ENCODE measurements around the gene RUBCN. TPM values are rescaled to one million over a fixed set of nuclear protein-coding genes. Genes with fewer than 3 reads are reported as not detected.
"Not testable (repeated sequence)": the region's sequence is repeated elsewhere in the genome, so short reads cannot be mapped to it uniquely, and the experiment has no call there.

RUBCN gene
- total RNA-seq, 2 donors from 2014 or later, result 42.7 to 59.7 TPM

DNA sequence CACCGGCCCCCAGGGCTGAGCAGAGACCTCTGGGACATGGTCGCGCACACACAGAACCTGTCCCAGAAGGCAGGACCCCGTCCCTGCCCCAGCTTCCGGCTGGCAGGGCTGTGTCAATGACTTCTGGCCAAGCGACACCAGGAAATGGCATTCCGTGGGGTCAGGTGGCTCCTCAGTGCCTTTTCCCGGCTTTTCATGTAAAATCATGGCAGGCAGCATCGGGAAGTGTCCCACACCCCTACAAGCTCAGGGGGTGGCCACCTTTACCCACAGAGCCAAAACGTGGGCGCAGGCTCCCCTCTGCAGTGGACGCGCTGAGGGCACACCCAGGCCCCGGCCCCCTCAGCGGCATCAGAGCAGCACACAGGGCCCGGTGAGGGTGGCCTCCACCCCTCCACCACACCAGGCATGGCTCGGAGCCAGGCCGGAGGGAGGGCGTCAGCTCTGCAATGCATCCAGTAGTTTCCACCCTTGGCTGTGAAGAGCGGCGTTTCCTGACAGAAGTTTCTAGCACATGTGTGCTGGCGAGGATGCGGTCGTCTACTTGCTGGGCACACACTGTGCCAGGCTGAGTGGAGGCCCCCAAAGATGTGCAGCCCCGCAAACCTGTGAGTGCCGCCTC is 70.4 kb downstream of the RUBCN start:
- not testable (repeated sequence) for DNase-seq (ENCODE audit: low spot score); H3K4me3 Mint-ChIP-seq; ATAC-seq; H3K27me3 Mint-ChIP-seq; H3K36me3 Mint-ChIP-seq; H3K9me3 Mint-ChIP-seq; H3K4me1 Mint-ChIP-seq (ENCODE audit: low read depth in 2 of 2); H3K27ac Mint-ChIP-seq

DNA sequence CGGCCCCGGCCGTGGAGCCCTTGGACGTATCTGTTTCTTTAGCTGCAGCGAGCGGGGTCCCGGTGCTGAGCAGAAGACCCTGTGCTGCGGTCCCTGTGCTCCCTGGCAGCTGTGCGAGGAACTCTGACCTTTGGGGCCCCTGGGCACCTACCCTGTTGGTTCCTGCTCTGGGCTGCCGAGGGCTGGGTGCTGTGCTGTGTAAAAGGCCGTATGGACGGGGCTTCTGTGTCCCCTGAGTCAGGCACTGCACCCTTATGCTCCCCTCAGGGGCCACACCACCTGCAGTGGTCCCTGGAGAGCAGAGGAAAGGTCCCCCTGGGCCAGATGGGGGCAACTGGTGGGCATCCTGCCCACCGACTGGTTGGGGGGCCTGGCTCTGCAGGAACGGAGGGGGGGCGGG is 71.2 kb downstream of the RUBCN start:
- H3K9me3 Mint-ChIP-seq; H3K36me3 Mint-ChIP-seq; H3K27me3 Mint-ChIP-seq; H3K27ac Mint-ChIP-seq; DNase-seq (ENCODE audit: low spot score); H3K4me3 Mint-ChIP-seq; H3K4me1 Mint-ChIP-seq (ENCODE audit: low read depth in 2 of 2): not testable (repeated sequence)
- ATAC-seq, result peak in 1 of 2 donors; percentile 3

DNA sequence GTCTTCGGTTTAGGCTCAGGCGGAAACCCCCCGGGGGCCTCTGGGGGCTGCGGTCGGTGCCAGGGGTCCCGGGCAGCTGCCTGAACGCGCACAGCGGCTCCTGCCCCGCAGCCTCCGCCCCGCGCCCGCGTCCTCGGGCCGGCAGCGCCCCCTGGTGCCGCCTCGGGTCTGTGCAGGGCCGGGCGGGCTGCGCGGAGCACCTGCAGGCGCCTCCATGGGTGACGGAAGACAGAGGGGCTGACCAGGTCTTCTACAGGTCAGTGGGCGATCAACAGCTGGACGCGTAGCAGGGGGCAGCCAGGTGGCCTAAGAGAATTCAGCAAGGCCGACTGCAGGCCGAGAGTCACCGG is 71.6 kb downstream of the RUBCN start:
- H3K9me3 Mint-ChIP-seq; H3K27ac Mint-ChIP-seq; H3K4me1 Mint-ChIP-seq (ENCODE audit: low read depth in 2 of 2); H3K27me3 Mint-ChIP-seq; DNase-seq (ENCODE audit: low spot score); H3K36me3 Mint-ChIP-seq; H3K4me3 Mint-ChIP-seq: not testable (repeated sequence)
- peak; percentile 94 to 95 for ATAC-seq

DNA sequence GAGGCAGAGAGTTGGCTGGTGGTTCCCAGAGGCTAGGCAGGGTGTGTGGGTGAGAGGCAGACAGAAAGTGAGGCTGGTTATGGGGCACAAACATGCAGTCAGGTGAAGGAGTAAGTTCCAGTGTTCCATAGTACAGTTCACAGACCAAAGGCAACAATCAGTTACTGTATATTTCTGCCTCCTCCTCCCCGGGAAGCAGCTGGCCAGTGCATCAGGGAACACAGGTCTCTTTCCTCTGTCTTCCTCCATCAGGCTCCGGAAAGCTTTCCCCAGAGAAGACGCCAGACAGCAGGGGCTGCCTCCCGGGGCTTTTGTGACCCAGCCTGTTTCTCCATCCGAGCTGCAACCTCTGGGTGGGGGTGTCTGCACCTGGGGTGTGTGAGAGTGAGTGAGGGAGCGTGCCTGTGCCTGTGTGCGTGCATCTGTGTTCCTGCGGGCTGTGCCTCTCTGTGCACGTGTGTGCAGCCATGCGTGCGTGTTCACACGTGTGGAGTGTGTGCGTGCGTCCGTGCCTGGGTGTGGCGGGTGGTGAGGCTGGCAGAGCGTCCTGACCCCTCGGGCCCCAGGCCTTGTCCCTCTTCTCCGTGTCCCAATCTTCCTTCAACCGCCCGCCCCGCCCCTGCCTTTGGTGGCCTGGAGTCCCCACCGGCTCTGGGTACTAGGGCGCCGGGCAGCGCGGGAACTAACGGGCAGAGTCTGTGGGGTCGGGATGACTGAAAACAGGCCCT is 72.1 kb downstream of the RUBCN start:
- not testable (repeated sequence) for H3K27ac Mint-ChIP-seq; H3K27me3 Mint-ChIP-seq; DNase-seq (ENCODE audit: low spot score); H3K4me1 Mint-ChIP-seq (ENCODE audit: low read depth in 2 of 2); H3K36me3 Mint-ChIP-seq; H3K9me3 Mint-ChIP-seq; H3K4me3 Mint-ChIP-seq
- ATAC-seq, result peak; percentile 64 to 70

DNA sequence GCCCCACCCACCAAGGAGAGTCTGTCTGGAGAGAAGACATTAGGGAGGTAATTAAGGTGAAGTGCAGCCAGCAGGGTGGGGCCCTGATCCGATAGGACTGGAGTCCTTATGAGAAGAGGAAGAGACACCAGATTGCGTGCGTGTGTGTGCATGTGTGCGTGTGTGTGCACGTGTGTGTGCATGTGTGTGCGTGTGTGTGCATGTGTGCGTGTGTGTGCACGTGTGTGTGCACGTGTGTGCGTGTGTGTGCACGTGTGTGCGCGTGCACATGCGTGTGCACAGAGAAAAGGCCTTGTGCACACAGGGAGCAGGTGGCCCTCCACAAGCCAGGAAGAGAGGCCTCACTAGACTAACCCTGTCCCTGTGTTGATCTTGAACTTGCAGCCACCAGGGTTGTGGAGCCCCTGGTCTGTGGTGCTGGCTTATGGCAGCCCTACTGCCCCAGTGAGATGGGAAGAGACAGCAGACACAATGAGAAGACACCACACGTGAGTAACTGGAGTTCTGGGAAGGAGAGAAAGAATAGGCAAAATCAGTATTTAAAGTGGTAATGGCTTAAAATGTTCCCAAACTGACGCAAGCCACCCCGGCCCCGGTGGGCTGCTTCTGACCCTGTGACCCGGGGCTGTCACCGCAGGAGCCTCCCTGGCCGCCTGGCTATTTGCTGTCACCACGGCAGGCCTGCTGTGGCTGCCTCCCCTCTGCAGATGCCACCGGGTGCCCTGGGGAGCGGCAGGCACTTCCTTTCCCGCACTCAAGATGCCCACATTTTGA is 73.2 kb downstream of the RUBCN start:
- ATAC-seq; DNase-seq (ENCODE audit: low spot score); H3K4me3 Mint-ChIP-seq; H3K9me3 Mint-ChIP-seq; H3K27ac Mint-ChIP-seq; H3K27me3 Mint-ChIP-seq; H3K4me1 Mint-ChIP-seq (ENCODE audit: low read depth in 2 of 2); H3K36me3 Mint-ChIP-seq: not testable (repeated sequence)

DNA sequence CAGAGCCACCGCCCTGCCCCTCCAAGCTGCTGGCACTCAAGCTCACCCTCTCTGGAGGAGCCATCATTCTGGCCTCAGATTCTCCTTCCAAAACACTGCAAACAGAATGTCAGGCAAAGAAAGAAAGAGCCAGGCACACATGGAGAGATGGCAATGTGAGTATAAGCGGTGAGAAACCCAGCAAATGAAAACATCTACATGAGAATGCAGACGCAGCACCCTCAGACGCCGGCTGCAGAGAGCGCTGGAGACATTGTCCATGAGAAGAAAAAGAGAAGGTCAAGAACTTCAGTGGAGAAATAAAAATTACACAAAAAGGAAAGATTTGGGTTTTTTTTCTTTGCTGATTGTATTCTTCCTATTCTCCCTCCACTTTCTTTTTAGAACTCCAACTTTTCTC is 74.4 kb downstream of the RUBCN start:
- H3K27me3 Mint-ChIP-seq; H3K4me1 Mint-ChIP-seq (ENCODE audit: low read depth in 2 of 2); DNase-seq (ENCODE audit: low spot score); H3K27ac Mint-ChIP-seq; H3K36me3 Mint-ChIP-seq; H3K9me3 Mint-ChIP-seq; ATAC-seq: not testable (repeated sequence)
- H3K4me3 Mint-ChIP-seq, result peak overlapping the region; percentile 18

DNA sequence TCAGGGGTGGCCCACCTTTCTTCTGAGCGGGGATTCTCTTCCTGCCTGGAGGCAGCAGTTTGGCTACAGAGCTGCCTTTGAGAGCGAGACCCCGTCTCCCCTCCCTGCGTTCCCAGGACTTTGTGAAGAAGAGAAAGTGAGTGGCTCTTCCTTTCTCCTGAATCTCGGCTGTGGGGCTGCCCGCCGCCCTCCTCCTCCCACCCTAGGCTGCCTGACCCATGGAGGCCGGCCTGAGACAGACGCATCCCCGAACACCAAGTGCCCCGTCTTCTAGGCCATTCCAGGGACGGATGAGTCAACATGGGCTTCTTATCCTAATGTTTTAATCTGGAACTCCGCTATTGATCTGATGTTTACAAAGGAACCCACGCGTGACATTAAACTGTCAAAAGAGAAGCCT is 74.8 kb downstream of the RUBCN start:
- not testable (repeated sequence) for H3K36me3 Mint-ChIP-seq

DNA sequence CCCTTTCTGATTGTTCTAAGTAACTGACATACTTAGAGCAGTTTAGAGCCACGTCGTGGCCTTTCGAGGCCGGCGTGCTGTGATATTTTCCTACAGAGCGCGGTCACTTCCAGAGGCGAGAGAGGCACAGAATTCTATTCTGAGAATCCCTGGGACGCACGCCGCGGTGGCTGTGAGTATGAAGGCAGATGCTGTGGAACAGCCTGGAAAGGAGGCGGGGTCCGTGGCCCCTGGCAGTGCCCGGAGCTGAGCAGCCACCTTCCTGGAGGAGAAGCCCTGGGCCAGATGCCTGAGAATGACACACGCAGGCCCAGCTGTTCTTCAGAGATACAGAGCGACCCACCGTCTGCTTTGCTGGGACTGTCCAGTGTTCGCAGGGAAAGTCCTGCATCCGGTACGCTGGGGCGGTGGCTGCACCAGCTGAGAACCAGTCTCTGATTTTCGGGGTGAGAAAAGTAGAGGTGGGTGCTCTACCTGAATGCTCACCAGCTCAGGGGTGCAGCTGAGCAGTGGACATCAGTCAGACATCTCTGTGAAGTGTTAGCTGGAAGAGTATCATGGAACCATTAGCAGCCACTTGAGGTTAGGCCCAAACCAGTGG is 75.4 kb downstream of the RUBCN start:
- H3K36me3 Mint-ChIP-seq; H3K27ac Mint-ChIP-seq; ATAC-seq; H3K27me3 Mint-ChIP-seq; H3K4me1 Mint-ChIP-seq (ENCODE audit: low read depth in 2 of 2); H3K4me3 Mint-ChIP-seq; DNase-seq (ENCODE audit: low spot score); H3K9me3 Mint-ChIP-seq: not testable (repeated sequence)

More for the DNA sequence above, 74.8 kb downstream of the RUBCN start:
- not testable (repeated sequence) for ATAC-seq; H3K27ac Mint-ChIP-seq; H3K27me3 Mint-ChIP-seq; H3K4me3 Mint-ChIP-seq; H3K4me1 Mint-ChIP-seq (ENCODE audit: low read depth in 2 of 2); H3K9me3 Mint-ChIP-seq; DNase-seq (ENCODE audit: low spot score)

DNA sequence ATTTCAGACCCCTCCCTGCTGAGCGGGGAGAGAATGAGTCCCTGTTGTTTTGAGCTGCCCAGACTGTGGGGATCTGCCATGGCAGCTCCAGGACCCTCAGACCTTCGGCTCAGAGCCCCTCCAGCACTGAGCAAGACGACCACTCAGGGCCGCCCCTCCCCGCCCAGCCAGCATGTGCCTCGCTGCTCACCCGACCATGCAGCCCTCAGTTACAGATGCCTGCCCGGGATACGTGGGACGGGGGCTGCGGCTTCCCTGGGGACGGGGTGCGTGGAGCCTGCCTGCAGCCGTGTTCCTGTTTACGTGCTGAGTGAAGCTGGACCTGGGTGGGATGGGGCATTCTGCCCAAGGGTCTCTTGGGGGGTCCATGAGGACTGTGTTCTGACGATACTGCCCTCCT is 77.0 kb downstream of the RUBCN start:
- not testable (repeated sequence) for H3K36me3 Mint-ChIP-seq; DNase-seq (ENCODE audit: low spot score); H3K27me3 Mint-ChIP-seq; H3K4me3 Mint-ChIP-seq; H3K27ac Mint-ChIP-seq; H3K9me3 Mint-ChIP-seq; H3K4me1 Mint-ChIP-seq (ENCODE audit: low read depth in 2 of 2); ATAC-seq

DNA sequence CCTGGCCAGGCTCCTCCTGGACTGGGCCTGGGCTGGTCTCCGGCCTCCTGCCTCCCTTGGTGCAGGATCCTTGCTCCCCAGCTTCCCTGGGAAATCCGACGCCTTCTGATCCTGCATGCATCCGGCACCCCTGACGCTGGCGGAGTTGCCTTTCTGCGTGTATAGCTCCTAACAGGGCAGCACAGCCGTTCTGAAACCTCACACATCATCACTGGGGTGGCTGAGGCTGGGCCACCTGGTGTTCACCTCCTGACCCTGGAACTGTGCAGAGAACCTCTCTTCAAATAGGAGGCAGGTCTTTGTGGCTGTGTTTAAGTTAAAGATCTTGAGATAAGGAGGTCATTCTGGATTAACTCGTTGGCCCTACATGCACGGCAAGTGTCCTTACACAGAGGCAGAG is 77.6 kb downstream of the RUBCN start:
- not testable (repeated sequence) for H3K9me3 Mint-ChIP-seq; DNase-seq (ENCODE audit: low spot score); ATAC-seq; H3K4me1 Mint-ChIP-seq (ENCODE audit: low read depth in 2 of 2); H3K36me3 Mint-ChIP-seq; H3K27ac Mint-ChIP-seq; H3K27me3 Mint-ChIP-seq; H3K4me3 Mint-ChIP-seq

DNA sequence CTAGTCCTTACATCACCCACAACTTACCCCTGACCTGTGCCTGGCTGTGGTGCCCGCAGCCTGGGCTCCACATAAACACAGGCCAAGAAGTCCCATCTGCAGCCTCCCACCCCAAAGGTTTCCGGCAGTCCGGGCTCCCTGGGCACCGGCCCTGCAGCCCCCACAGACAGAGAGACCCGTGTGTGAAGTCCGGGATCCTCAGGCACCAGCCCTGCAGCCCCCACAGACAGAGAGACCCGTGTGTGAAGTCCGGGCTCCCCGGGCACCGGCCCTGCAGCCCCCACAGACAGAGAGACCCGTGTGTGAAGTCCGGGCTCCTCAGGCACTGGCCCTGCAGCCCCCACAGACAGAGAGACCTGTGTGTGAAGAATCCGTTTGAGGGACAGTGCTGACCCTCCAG is 78.0 kb downstream of the RUBCN start:
- H3K4me1 Mint-ChIP-seq (ENCODE audit: low read depth in 2 of 2); DNase-seq (ENCODE audit: low spot score); H3K27ac Mint-ChIP-seq; H3K4me3 Mint-ChIP-seq; H3K9me3 Mint-ChIP-seq; H3K36me3 Mint-ChIP-seq; ATAC-seq; H3K27me3 Mint-ChIP-seq: not testable (repeated sequence)

DNA sequence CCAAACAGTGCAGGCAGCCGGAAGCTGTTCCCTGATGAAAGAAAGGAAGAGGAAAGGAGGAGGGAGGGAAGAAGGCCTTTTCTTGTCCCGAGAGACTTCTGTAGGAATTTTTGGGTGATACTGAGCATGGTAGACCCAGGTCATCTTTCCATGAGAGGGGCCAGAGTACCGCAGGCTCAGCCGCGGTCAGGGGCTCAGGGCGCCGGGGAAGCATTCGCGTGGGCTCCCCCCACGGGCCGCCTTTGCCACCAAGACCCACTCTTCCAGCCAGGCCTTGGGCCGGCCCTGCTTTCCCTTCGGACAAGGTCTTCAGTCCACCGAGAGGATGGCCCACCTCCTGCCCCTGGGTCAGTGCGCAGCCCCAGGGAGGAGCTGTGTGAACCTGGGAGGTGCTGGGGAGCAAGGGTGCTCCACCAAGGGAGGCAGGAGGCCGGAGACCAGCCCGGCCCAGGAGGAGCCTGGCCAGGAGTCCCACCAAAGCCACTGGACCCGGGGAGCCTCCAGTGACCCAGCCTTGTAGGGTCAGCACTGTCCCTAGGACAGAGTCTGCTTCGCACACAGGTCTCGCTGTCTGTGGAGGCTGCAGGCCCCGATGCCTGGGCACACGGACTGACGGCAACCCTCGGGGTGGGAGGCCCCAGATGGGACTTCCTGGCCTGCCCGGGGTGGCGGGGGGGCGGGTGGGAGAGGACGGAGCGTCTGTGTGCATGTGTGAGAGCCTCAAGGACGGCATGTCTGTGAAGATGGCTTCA is 79.0 kb downstream of the RUBCN start:
- H3K9me3 Mint-ChIP-seq; DNase-seq (ENCODE audit: low spot score); H3K4me3 Mint-ChIP-seq; H3K4me1 Mint-ChIP-seq (ENCODE audit: low read depth in 2 of 2); H3K36me3 Mint-ChIP-seq; ATAC-seq; H3K27me3 Mint-ChIP-seq: not testable (repeated sequence)
- peak overlapping the region in 1 of 2 donors; percentile 81 for H3K27ac Mint-ChIP-seq

DNA sequence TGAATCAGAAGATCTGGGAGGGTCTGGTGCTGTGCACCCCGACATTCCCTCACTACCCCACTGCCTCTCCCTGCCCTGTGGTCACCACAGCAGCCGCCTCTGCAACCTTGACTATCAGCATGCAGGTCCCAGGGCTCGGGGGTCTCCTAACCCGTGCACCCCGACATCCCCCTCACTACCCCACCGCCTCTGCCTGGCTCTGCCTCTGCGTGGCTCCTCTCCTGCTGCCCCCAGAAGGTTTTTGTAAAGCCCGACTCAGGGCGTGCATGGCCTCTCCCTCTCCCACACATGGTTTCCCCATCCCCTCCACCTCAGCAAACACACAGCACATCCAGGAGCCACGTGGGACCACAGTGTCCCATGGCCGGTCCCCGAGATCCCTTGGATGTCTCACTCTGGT is 79.7 kb downstream of the RUBCN start:
- not testable (repeated sequence) for H3K36me3 Mint-ChIP-seq; H3K4me3 Mint-ChIP-seq; H3K27me3 Mint-ChIP-seq; DNase-seq (ENCODE audit: low spot score); H3K4me1 Mint-ChIP-seq (ENCODE audit: low read depth in 2 of 2); ATAC-seq; H3K9me3 Mint-ChIP-seq
- peak overlapping the region in 1 of 2 donors; percentile 81 for H3K27ac Mint-ChIP-seq
